SKM-1 treated with dmso at 0.1 percent for 144 hours (cell line): ENCODE results near the gene NBEAL2.
"Not testable (repeated sequence)": the region's sequence is repeated elsewhere in the genome, so short reads cannot be mapped to it uniquely, and the experiment has no call there.

Source experiments
- DNase-seq: peaks from one replicate; lab custom pipeline; 2025; ENCODE audit not compliant: unreplicated experiment; lab: John Stamatoyannopoulos, UW

NBEAL2 gene

DNA sequence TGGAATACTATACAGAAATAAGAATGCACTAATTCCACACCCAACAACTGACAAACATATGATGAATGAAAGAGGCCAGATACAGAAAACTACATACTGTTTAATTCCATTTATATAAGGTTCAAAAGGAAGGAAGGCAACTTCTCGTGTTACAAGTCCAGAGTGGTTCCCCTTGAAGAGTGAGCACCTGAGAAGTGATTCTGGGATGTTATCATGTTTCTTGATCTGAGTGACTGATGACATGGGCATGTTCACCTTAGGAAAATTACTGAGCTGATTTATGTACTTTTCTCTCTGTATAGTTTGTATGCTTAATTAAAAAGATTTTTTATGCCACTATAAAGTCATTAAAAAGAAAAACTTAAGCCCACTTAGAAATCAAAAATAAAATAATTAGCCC lies 16.5 kb upstream of the NBEAL2 start:
- no peak for DNase-seq

- not testable (repeated sequence) for DNase-seq
These were observed 15.4 kb upstream of the NBEAL2 start for GRCh38 chr3:46964038-46964590.

DNA sequence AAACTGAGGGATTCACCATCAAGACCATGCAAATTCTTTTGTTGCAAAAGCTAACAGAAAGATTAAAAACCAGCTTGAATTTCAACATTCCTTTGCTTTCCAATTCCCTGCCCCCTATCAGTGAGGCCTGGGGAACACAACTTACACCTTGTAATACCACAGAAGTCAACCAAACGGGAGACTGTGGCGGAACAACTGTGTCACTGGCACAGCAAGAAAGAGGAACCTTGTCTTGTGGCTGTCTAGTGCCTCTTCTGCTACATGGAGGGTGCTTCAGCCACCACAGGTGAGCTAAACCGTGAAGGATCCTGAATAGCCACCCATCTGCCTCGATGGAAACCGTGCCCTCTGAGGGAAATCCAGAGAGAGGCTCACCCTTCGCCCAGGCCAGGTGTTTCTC lies 14.3 kb upstream of the NBEAL2 start:
- peak; percentile 69 for DNase-seq

GRCh38 chr3:46966811-46967210 lies 12.7 kb upstream of the NBEAL2 start:
- DNase-seq = no peak

DNA sequence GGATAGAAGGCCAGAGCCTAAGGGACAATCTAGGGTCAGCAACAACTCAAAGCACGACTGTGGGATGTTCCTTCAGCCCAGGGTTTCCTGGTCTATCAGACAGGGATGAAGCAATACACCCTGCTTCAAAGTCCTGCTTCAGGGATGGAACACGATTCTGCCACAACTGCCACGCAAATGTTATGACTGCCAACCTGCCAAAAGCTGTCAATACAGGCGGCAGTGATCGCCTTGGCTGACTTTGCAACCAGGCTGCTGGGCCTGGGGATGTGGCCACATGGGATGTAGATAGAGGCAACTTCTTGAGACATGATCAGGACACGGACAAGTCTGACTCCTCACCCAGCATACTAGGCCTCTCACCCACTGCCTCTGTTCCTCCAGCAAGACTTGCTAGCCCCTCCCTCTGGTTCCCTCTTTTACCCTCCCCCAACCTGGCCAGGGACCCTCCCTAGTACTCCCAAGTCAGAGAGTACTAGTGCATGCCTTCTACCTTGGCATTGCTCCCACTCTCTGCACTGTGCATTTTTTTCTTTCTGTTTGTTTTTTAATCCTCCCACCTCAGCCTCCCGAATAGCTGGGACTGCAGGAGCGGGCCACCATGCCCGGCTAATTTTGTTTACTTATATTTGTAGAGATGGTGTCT lies 10.6 kb upstream of the NBEAL2 start:
- DNase-seq = no peak

DNA sequence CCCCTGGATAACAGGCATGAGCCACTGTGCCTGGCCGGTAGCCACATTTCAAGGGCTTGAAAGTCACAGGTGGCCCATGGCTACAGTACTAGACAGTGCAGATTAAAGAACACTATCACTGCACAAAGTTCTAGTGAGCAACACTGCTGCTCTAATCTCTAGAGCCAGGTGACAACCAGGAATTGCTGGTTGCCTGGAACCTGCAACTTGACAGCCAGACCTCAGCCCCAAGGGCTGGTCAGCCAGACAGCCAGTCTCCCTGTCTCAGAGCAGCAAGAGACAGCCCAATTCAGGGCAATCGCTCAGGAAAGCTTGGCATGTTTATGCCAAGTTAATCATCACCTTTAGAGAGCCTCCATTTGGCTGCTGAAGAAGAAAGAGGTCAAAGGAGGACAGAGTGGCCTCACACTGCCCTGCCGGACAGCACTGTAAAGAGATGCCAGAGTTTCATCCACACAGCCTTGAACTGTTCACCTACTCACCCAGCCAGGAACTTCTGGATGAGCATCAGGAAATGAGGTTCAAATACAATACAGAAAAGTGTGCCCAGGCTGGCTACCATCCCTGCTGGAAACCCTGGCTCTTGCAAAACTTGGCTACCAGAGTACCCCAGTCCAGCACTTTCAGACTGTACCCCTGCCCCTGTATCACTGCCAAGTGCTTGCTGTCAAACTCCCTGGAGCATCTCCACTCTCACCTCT lies 8.9 kb upstream of the NBEAL2 start:
- DNase-seq = no peak

- DNase-seq = no peak
These were observed 8.3 kb upstream of the NBEAL2 start for GRCh38 chr3:46971151-46971550.

DNA sequence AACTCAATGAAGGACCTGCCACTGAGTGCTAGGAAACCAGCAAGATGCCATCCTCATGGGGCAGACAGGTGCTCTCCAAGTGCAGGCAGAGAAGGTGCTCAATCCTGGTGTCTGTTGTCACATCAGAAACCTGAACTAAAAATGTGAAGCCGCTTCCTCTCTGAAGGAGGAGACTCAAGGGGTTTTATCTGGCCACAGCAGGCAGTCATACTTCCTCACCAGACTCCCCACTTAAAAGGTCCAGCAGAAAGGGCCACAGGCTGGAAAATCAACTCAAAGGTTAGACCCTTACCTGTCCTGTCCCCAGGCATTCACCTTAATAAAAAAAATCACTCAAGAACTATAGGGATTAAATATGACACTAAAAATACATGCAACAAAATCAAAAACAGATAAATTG lies 7.7 kb upstream of the NBEAL2 start:
- DNase-seq = no peak

DNA sequence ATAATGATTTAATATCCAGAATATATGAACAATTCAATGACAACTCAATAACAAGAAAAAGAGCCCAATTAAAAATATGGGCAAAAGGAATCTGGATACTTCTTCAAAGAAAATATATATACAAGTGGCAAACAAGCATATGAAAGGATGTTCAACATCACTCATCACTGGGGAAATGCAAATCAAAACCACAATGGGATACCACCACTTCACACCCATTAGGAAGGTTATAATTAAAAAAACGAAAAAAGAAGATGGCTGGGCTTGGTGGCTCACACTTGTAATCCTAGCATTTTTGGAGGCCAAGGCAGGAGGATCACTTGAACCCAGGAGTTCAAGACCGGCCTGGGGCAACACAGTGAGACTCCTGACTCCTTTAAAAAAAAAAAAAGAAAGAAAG lies 7.1 kb upstream of the NBEAL2 start:
- no peak for DNase-seq

GRCh38 chr3:46974421-46975171 lies 4.9 kb upstream of the NBEAL2 start:
- DNase-seq = no peak

- peak; percentile 97 for DNase-seq
These were observed 2.9 kb upstream of the NBEAL2 start, which contains the start of gene CCDC12 for GRCh38 chr3:46976326-46977190. Gene CCDC12 (minus strand): TSS chr3:46976745. CDS start chr3:46976732, 13 bp downstream.

- no peak for DNase-seq
These were observed 1.7 kb upstream of the NBEAL2 start for GRCh38 chr3:46977811-46978195.

- no peak for DNase-seq
These were observed 1.1 kb upstream of the NBEAL2 start for GRCh38 chr3:46978381-46978780.

DNA sequence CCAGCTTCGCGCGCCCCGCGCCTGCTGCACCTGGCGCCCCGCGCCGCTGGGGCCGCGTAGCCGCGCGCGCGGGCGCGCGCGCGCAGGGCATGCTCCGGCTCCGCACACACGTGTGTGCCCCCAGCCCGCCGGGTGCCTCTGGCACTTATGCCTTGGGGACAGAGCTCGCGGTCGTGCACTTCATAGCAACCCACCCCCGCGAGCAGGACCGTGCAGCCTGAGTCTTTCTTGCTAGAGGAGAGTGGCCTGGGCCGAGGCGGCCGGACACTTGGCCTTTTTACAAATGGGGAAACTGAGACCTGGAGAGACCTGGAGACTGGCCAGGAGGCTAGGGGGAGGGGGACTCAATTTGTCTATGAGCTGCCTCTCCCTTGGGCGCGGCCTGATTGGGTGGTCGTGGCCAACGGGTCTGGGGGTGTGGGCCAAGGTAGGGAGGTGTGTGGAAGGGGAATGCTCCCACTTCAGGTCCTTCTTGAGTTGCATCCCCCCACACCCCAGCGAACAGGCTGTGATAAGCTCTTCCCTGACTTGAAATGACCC lies 562 bp downstream of the NBEAL2 start:
- DNase-seq = no peak

- DNase-seq = no peak
These were observed 2.5 kb downstream of the NBEAL2 start for GRCh38 chr3:46981932-46982471.

DNA sequence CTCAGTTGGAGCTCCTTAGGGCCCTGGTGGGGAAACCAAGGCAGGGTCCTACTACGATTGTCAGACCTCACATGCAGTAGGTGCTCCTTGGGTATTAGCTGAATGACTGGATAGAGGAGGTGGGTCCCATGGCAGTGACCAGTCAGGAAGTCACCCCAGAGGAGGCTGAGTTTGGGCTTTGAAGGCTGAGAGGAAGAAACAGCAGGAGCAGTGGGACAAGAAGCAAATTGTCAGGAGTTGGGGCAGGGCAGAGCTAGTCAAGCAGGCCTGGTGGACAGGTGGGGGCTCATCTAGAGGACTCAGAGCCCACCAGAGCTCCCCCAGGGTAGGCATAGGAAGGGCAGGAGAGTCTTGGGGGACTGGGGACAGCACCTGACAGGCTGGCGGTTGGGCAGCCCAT lies 3.1 kb downstream of the NBEAL2 start:
- DNase-seq = no peak

DNA sequence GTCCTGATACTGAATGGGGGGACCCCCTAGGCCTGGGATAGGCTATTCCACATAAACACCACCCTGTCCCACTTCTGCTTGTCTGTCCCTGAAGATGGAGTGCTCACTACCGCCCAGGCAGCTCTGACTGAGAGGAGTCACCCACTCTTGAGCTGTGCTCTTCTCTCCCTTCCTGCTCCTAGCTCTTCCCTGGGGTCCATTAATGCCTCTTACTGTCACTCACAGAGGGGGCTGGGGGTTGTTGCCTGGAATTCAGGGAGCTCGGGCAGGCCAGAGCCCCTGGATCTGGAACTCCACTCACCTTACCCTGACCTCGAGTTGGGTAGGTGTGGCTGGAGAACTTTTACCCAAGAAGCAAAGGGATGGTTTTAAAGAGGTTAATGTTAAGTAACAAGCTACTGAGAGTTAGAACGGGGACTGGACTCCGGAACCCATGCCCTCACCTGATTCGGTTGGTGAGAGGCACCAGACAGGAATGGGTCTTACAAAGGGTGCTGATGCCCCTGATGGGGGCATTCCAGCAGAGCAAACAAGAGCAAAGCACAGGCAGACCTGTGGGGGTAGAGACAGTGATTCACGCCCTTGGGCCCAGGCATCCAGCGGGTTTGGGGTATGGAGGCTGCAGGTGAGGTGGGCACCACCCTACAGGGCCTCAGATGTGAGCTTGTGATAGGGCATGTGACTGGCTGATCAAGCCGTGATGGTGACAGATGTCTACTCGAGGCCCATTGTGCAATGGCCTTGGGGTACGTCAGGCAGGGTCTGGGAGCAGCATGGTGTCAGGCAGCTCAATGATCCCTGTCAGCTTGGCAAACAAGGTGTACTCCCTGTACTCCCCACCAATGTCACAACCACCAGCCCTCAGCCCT lies 5.4 kb downstream of the NBEAL2 start:
- DNase-seq = no peak

DNA sequence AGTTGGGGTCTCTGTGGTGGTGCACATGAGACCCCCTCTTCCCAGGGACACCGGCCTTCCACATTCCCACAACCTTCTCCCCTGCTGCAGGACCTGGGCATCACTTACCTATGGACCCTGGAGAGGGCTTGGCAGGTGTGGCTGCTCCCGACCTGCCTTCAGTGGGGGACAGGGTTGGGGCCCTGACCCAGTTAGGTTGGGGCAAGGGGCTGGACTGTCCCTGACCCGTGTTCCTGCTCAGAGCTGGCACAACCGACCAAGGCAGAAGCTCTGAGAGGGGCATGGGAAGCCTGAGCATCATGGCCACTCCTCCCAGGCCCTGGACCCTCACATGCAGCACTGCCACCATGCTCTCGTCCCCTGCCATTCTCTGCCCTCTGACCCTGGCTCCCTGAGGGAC lies 6.1 kb downstream of the NBEAL2 start:
- DNase-seq = no peak

GRCh38 chr3:46986055-46986730 lies 6.7 kb downstream of the NBEAL2 start:
- no peak for DNase-seq
